IMR-90 (cell line): ENCODE measurements around the gene CNOT10. TPM values are rescaled to one million over a fixed set of nuclear protein-coding genes. Genes with fewer than 3 reads are reported as not detected.

Experiments
- ATAC-seq: fragments of 200-7000 bp; cut with Tn5 transposase; 2 replicates; pipeline ENCODE4 v1.9.1; 2020; ENCODE audit warnings: low read depth, mild to moderate bottlenecking, moderate library complexity
- BruUV-seq: library from RNA; stranded (reverse); fragments of 400-500 nt; replicated peaks from 2 replicates; lab custom pipeline; 2021; lab: Mats Ljungman, UMichigan
- CTCF ChIA-PET: fragments of 300-600 bp; formaldehyde crosslinking; extraction: SDS; loops from one replicate; lab custom pipeline; 2021; ENCODE audit warnings: antibody characterized with exemption; lab: Yijun Ruan, JAX
- POLR2A ChIA-PET: fragments of 300-600 bp; sonication (Branson Sonifier 250); formaldehyde crosslinking; loops from one replicate; lab custom pipeline; 2022; ENCODE audit warnings: antibody characterized with exemption; ENCODE audit not compliant: unreplicated experiment; lab: Charles Lee
- DNase-seq: peaks from one replicate; pipeline ENCODE4 v3.0.0; 2013
- H2AFZ ChIP-seq: replicated peaks from 2 replicates; pipeline ENCODE3; 2013; ENCODE audit warnings: low read length, mild to moderate bottlenecking; ENCODE audit not compliant: poor library complexity
- H2AK5ac ChIP-seq: 2 replicates; pipeline ENCODE4 v1.6.1; 2013; ENCODE audit warnings: low read depth, low read length, inconsistent platforms
- H2AK9ac ChIP-seq: replicated peaks from 2 replicates; pipeline ENCODE3; 2013; ENCODE audit warnings: mild to moderate bottlenecking, low read depth, low read length, moderate library complexity; ENCODE audit not compliant: poor library complexity
- H2BK120ac ChIP-seq: 2 replicates; pipeline ENCODE4 v1.6.1; 2013; ENCODE audit warnings: low read depth, low read length, inconsistent platforms
- H2BK15ac ChIP-seq: 3 replicates; pipeline ENCODE4 v1.6.1; 2013; ENCODE audit warnings: low read depth, low read length, inconsistent platforms
- H2BK20ac ChIP-seq: 2 replicates; pipeline ENCODE4 v1.6.1; 2013; ENCODE audit warnings: low read depth, mild to moderate bottlenecking, inconsistent platforms, low read length, moderate library complexity
- H2BK5ac ChIP-seq: 2 replicates; pipeline ENCODE4 v1.6.1; 2013; ENCODE audit warnings: mild to moderate bottlenecking, low read depth, low read length, inconsistent platforms; ENCODE audit not compliant: poor library complexity, severe bottlenecking
- H3K14ac ChIP-seq: replicated peaks from 2 replicates; pipeline ENCODE4 v1.6.1; 2013; ENCODE audit warnings: low read depth, low read length, inconsistent platforms
- H3K18ac ChIP-seq: 2 replicates; pipeline ENCODE4 v1.6.1; 2013; ENCODE audit warnings: low read depth, low read length, control low read depth
- H3K23ac ChIP-seq: 2 replicates; pipeline ENCODE4 v1.6.1; 2013; ENCODE audit warnings: low read depth, low read length, inconsistent platforms
- H3K27ac ChIP-seq: 2 replicates; pipeline ENCODE4 v1.5.1; 2013; ENCODE audit warnings: mild to moderate bottlenecking, control low read depth, low read length; ENCODE audit not compliant: insufficient read depth
- H3K27me3 ChIP-seq: 2 replicates; pipeline ENCODE4 v1.6.1; 2013; ENCODE audit warnings: low read length; ENCODE audit not compliant: control insufficient read depth, insufficient read depth
- H3K36me3 ChIP-seq: 2 replicates; pipeline ENCODE4 v1.6.1; 2013; ENCODE audit warnings: low read length, mixed read lengths; ENCODE audit not compliant: control insufficient read depth, insufficient read depth
- H3K4ac ChIP-seq: 2 replicates; pipeline ENCODE4 v1.6.1; 2013; ENCODE audit warnings: low read depth, low read length, inconsistent platforms
- H3K4me1 ChIP-seq: 2 replicates; pipeline ENCODE4 v1.6.1; 2013; ENCODE audit warnings: low read length, mixed read lengths; ENCODE audit not compliant: control insufficient read depth, insufficient read depth
- H3K4me2 ChIP-seq: 2 replicates; pipeline ENCODE4 v1.6.1; 2013; ENCODE audit warnings: low read depth, mild to moderate bottlenecking, control low read depth, low read length, moderate library complexity
- H3K4me3 ChIP-seq: 2 replicates; pipeline ENCODE4 v1.5.1; 2013; ENCODE audit warnings: low read depth, mild to moderate bottlenecking, control low read depth, low read length, moderate library complexity; ENCODE audit not compliant: insufficient read depth
- H3K56ac ChIP-seq: 2 replicates; pipeline ENCODE4 v1.6.1; 2013; ENCODE audit warnings: low read length, inconsistent platforms; ENCODE audit not compliant: insufficient read depth; ENCODE audit errors: extremely low read depth
- H3K79me1 ChIP-seq, 2 experiments: 2 replicates each; pipeline ENCODE4 v1.6.1; 2013; ENCODE audit warnings: low read length in 2 of 2, inconsistent platforms in 1 of 2, low read depth in 1 of 2
- H3K9ac ChIP-seq: 2 replicates; pipeline ENCODE4 v1.6.1; 2013; ENCODE audit warnings: low read depth, low read length, control low read depth
- H3K9me1 ChIP-seq: 2 replicates; pipeline ENCODE4 v1.6.1; 2013; ENCODE audit warnings: low read length, inconsistent platforms; ENCODE audit not compliant: insufficient read depth
- H3K9me3 ChIP-seq: 2 replicates; pipeline ENCODE4 v1.6.1; 2013; ENCODE audit warnings: low read length; ENCODE audit not compliant: control insufficient read depth, insufficient read depth
- H4K20me1 ChIP-seq: 2 replicates; pipeline ENCODE4 v1.6.1; 2013; ENCODE audit warnings: low read length, inconsistent platforms; ENCODE audit not compliant: insufficient read depth
- H4K5ac ChIP-seq: 2 replicates; pipeline ENCODE4 v1.6.1; 2013; ENCODE audit warnings: mild to moderate bottlenecking, low read depth, low read length, control low read depth
- H4K8ac ChIP-seq, 2 experiments: 2 replicates each; pipeline ENCODE4 v1.6.1; 2013; ENCODE audit warnings: low read depth in 2 of 2, low read length in 2 of 2, control low read depth in 1 of 2, inconsistent platforms in 1 of 2
- H4K91ac ChIP-seq: 2 replicates; pipeline ENCODE4 v1.6.1; 2013; ENCODE audit warnings: low read depth, low read length, inconsistent platforms; ENCODE audit not compliant: insufficient read depth
- BHLHE40 ChIP-seq: fragments of 150-350 bp; IDR thresholded peaks from 2 replicates; pipeline ENCODE4 v1.6.1; 2016; ENCODE audit warnings: mild to moderate bottlenecking, low read depth, low read length
- CEBPB ChIP-seq: IDR thresholded peaks from 2 replicates; pipeline ENCODE4 v1.6.1; 2012; ENCODE audit warnings: low read depth, low read length, improper control_type of control experiment
- CHD1 ChIP-seq: IDR thresholded peaks from 2 replicates; pipeline ENCODE4 v1.6.1; 2012; ENCODE audit warnings: low read depth, low read length, improper control_type of control experiment
- CTCF ChIP-seq: conservative IDR thresholded peaks from 2 replicates; pipeline ENCODE4 v1.5.1; 2012; ENCODE audit warnings: mild to moderate bottlenecking, low read depth, low read length, improper control_type of control experiment
- ELK1 ChIP-seq: fragments of 150-350 bp; IDR thresholded peaks from 2 replicates; pipeline ENCODE4 v1.6.1; 2016; ENCODE audit warnings: low read depth, mild to moderate bottlenecking, low read length, moderate library complexity, borderline replicate concordance
- FOS ChIP-seq: fragments of 150-350 bp; IDR thresholded peaks from 2 replicates; pipeline ENCODE4 v1.6.1; 2016; ENCODE audit warnings: low read depth, low read length
- MAFK ChIP-seq: IDR thresholded peaks from 2 replicates; pipeline ENCODE4 v1.6.1; 2012; ENCODE audit warnings: low read depth, low read length, improper control_type of control experiment
- MAZ ChIP-seq: IDR thresholded peaks from 2 replicates; pipeline ENCODE4 v1.6.1; 2012; ENCODE audit warnings: low read depth, mild to moderate bottlenecking, low read length, improper control_type of control experiment, moderate library complexity, borderline replicate concordance
- NFE2L2 ChIP-seq: fragments of 150-350 bp; IDR thresholded peaks from 2 replicates; pipeline ENCODE4 v1.6.1; 2016; ENCODE audit warnings: low read depth, mild to moderate bottlenecking, low read length
- RAD21 ChIP-seq: IDR thresholded peaks from 2 replicates; pipeline ENCODE4 v1.6.1; 2012; ENCODE audit warnings: low read length, improper control_type of control experiment
- RCOR1 ChIP-seq: IDR thresholded peaks from 2 replicates; pipeline ENCODE4 v1.6.1; 2012; ENCODE audit warnings: mild to moderate bottlenecking, low read length, improper control_type of control experiment; ENCODE audit not compliant: insufficient replicate concordance
- RFX5 ChIP-seq: IDR thresholded peaks from 2 replicates; pipeline ENCODE4 v1.8.0; 2012; ENCODE audit warnings: low read depth, mild to moderate bottlenecking, low read length, moderate library complexity
- SMC3 ChIP-seq: fragments of 150-350 bp; IDR thresholded peaks from 2 replicates; pipeline ENCODE4 v1.6.1; 2016; ENCODE audit warnings: low read depth, mild to moderate bottlenecking, antibody characterized with exemption, low read length, moderate library complexity
- WGBS, 2 experiments: methylation state at CpG; one replicate each; pipeline versions ENCODE4 v1.1.5 to v1.1.7; 2013; ENCODE audit warnings: missing lambda C conversion rate in 2 of 2; ENCODE audit not compliant: insufficient read length in 1 of 2; ENCODE audit errors: extremely low coverage in 2 of 2; 5-methylcytosine and 5-hydroxymethylcytosine counted together
- dilution Hi-C: fragments of 300-500 bp; cut with HindIII; formaldehyde crosslinking; loops from one replicate; pipeline ENCODE4 v1.14.3; 2018; ENCODE audit warnings: low sequenced_read_pairs; ENCODE audit not compliant: unreplicated experiment
- in situ Hi-C: fragments of 300-500 bp; cut with MboI; formaldehyde crosslinking; loops from 3 replicates; pipeline ENCODE4 v1.14.3; 2019; ENCODE audit warnings: low sequenced_read_pairs, inconsistent platforms, mixed read lengths
- intact Hi-C: fragments of 100-400 bp; cut with micrococcal nuclease; formaldehyde crosslinking; loops from 2 replicates; pipeline ENCODE4 v1.10.0; 2022
- polyA plus RNA-seq, 3 experiments: library from polyadenylated mRNA; depleted of rRNA; stranded (reverse); fragments of >200 nt; gene quantifications; 2 replicates each; pipeline ENCODE4 v1.2.3, GENCODE V29; 2012; ENCODE audit warnings: low replicate concordance in 1 of 3
- total RNA-seq: library from RNA; depleted of rRNA; stranded (reverse); fragments of >200 nt; gene quantifications from 2 replicates; pipeline ENCODE4 v1.2.3, GENCODE V29; 2012

Gene CNOT10
- total and polyA plus RNA-seq, 2 of the 4 experiments (the other 2 are of a cell fraction): 15.8 to 20.4 TPM

- Histone ChIP-seq H3K9me1 (peaks cover 3% of the 10 kb centered on the region; the same call in 1 of the 2 replicates), H3K4me3 (no peak overlapping the region), H3K36me3 (peaks cover 6% of the 10 kb centered on the region), H4K5ac (no peak overlapping the region), H3K4me2 (peak overlapping the region; percentile 62), H3K23ac (no peak overlapping the region), H3K27me3 (no peaks in the 10 kb centered on the region; the same call in 1 of the 2 replicates), H3K9me3 (no peaks in the 10 kb centered on the region), H3K4me1 (peaks cover 3% of the 10 kb centered on the region), H3K9ac (no peak overlapping the region), H3K14ac (no peak overlapping the region), H4K91ac (no peak overlapping the region), H3K27ac (peak overlapping the region; percentile 35; the same call in 1 of the 2 replicates), H2BK5ac (peak overlapping the region; percentile 31), H3K79me1 (no peaks in the 10 kb centered on the region), H4K8ac (no peak overlapping the region; a peak in 1 of 4 replicates), H4K20me1 (0 out of 2 replicates have a peak, but pooled peaks cover 3% of the 10 kb centered on the region), H2BK120ac (no peak overlapping the region), H2BK20ac (no peak overlapping the region), H2AK5ac (no peak overlapping the region), H2AK9ac (no peak overlapping the region), H2BK15ac (no peak overlapping the region), H3K56ac (no peak overlapping the region), H3K4ac (no peak overlapping the region), H3K18ac (0 out of 2 replicates have a peak overlapping the region, but pooled peaks have one; percentile 64), H2AFZ (no peak overlapping the region)
- no CpG with 5 or more reads among the region's 2 CpGs for WGBS, 2 experiments
- in situ Hi-C loops: no loop called here
- peak; percentile 15 for DNase-seq
- dilution Hi-C loops: no loop called here
- BruUV-seq: no TSS peak
- ChIA-PET CTCF (interaction anchor here (1.6 kb wide), 1 partner anchor 23 kb away, joined by 5 read pairs; no protein-coding TSS in a partner anchor), POLR2A (no interaction called here)
- peak; percentile 70 for ATAC-seq
- intact Hi-C loops: no loop called here
- TF ChIP-seq FOS (no peak), RAD21 (no peak), MAZ (no peak), RFX5 (no peak), RCOR1 (no peak), CHD1 (no peak), CTCF (no peak), CEBPB (no peak), BHLHE40 (no peak), SMC3 (no peak), NFE2L2 (no peak), MAFK (no peak), ELK1 (no peak)
These were observed 72.8 kb downstream of the CNOT10 start for GRCh38 chr3:32757618-32758374.
